ENCODE results near the gene ZNF667.

ZNF667 gene

GRCh38 chr19:56474308-56474707 lies 2.8 kb downstream of the ZNF667 start:
- ChIA-PET CTCF (interaction anchor here (0.7 kb wide), 1 partner anchor 998 kb away, joined by 3 read pairs; no protein-coding TSS in a partner anchor), POLR2A (no interaction called here)
- H3K36me3 ChIP-seq (ENCODE audit: control insufficient read depth in 2 of 2, insufficient read depth in 1 of 2, low read length in 2 of 2) = no peaks in the 10 kb centered on the region
- no peak overlapping the region for H3K4me3 ChIP-seq (ENCODE audit: low read depth, low read length)
- H3K27ac ChIP-seq (ENCODE audit: extremely low read depth, low read depth, low read length) = no peak overlapping the region
- TF ChIP-seq ZBTB26 (tag by site-specific recombination; optimal IDR thresholded peaks at IDR 0.05) (no peak), ZBTB10 (tag by site-specific recombination; IDR thresholded peaks at IDR 0.05) (no peak), ZBTB48 (tag by site-specific recombination; IDR thresholded peaks at IDR 0.05) (no peak), EGR2 (tag by site-specific recombination; IDR thresholded peaks at IDR 0.05; ENCODE audit: low read depth) (no peak), SP2 (tag by site-specific recombination; IDR thresholded peaks at IDR 0.05) (no peak), HIC1 (tag by site-specific recombination; IDR thresholded peaks at IDR 0.05) (no peak), MZF1 (tag by site-specific recombination; IDR thresholded peaks at IDR 0.05; ENCODE audit: borderline replicate concordance) (no peak)
- no peaks in the 10 kb centered on the region; the same call in 1 of the 2 replicates for H3K9me3 ChIP-seq (ENCODE audit: control insufficient read depth, insufficient read depth, low read depth, low read length)
- H3K4me1 ChIP-seq (ENCODE audit: control insufficient read depth, insufficient read depth, low read length) = no peaks in the 10 kb centered on the region; the same call in 1 of the 2 replicates

GRCh38 chr19:56441206-56441792 lies 35.8 kb downstream of the ZNF667 start:
- H3K4me1 ChIP-seq (ENCODE audit: control insufficient read depth, insufficient read depth, low read length) = no peaks in the 10 kb centered on the region
- H3K36me3 ChIP-seq (ENCODE audit: control insufficient read depth in 2 of 2, insufficient read depth in 1 of 2, low read length in 2 of 2) = no peaks in the 10 kb centered on the region
- CTCF ChIA-PET = no interaction called here
- POLR2A ChIA-PET = no interaction called here
- no peak overlapping the region for H3K4me3 ChIP-seq (ENCODE audit: low read depth, low read length)
- H3K27ac ChIP-seq (ENCODE audit: extremely low read depth, low read depth, low read length) = no peak overlapping the region
- peaks cover 3% of the 10 kb centered on the region; the same call in 1 of the 2 replicates for H3K9me3 ChIP-seq (ENCODE audit: control insufficient read depth, insufficient read depth, low read depth, low read length)
- TF ChIP-seq ZNF274 (IDR thresholded peaks at IDR 0.05; ENCODE audit: low read length) (peak; percentile 50; the same call in 1 of the 2 replicates), ZNF274 (tag by site-specific recombination; IDR thresholded peaks at IDR 0.05; ENCODE audit: borderline replicate concordance) (peak; percentile 91), ZNF2 (tag by site-specific recombination; IDR thresholded peaks at IDR 0.05) (no peak), SETDB1 (IDR thresholded peaks at IDR 0.05; ENCODE audit: insufficient read length, low read length) (peak; percentile 78)

- ChIA-PET POLR2A (no interaction called here), CTCF (no interaction called here)
- Histone ChIP-seq H3K36me3 (ENCODE audit: control insufficient read depth in 2 of 2, insufficient read depth in 1 of 2, low read length in 2 of 2) (peaks cover 0 to 21% of the 10 kb centered on the region in 2 experiments; a peak in 1 of 3 replicates), H3K4me3 (ENCODE audit: low read depth, low read length) (no peak overlapping the region), H3K27ac (ENCODE audit: extremely low read depth, low read depth, low read length) (no peak overlapping the region), H3K9me3 (ENCODE audit: control insufficient read depth, insufficient read depth, low read depth, low read length) (no peaks in the 10 kb centered on the region; the same call in 1 of the 2 replicates), H3K4me1 (ENCODE audit: control insufficient read depth, insufficient read depth, low read length) (no peaks in the 10 kb centered on the region)
- no peak for TF ChIP-seq ZNF280C (tag by site-specific recombination; IDR thresholded peaks at IDR 0.05)
- TF ChIP-seq ZNF518A (tag by site-specific recombination; conservative IDR thresholded peaks at IDR 0.05; ENCODE audit: low read depth) = peak; percentile 32; the same call in 1 of the 2 replicates
- TF ChIP-seq ZNF521 (tag by site-specific recombination; IDR thresholded peaks at IDR 0.05) = no peak
Observed at GRCh38 chr19:56423985-56424353, 53.2 kb downstream of the ZNF667 start.

All from HEK293 (cell line).